Large intestine (tissue), 3 donors: ENCODE data around the gene CYB5RL. TPM values are rescaled to one million over a fixed set of nuclear protein-coding genes. Genes with fewer than 3 reads are reported as not detected.
A peak's percentile ranks its signal among the peaks of the same experiment; 100 is the strongest.
"Not testable (repeated sequence)": the region's sequence is repeated elsewhere in the genome, so short reads cannot be mapped to it uniquely, and the experiment has no call there.

Experiments
- DNase-seq, 2 donors: peaks; one replicate each; pipeline versions ENCODE4 v3.0.0 to v3.0.0-alpha.2; 2013
- H3K27ac ChIP-seq: one replicate; pipeline ENCODE4 v1.5.1; 2013; ENCODE audit warnings: low read length
- H3K27me3 ChIP-seq: 2 replicates; pipeline ENCODE4 v1.6.1; 2013; ENCODE audit warnings: low read length; ENCODE audit not compliant: control insufficient read depth, insufficient read depth
- H3K36me3 ChIP-seq: 2 replicates; pipeline ENCODE4 v1.6.1; 2013; ENCODE audit warnings: low read length; ENCODE audit not compliant: control insufficient read depth, insufficient read depth
- H3K4me1 ChIP-seq: one replicate; pipeline ENCODE4 v1.6.1; 2013; ENCODE audit warnings: low read length; ENCODE audit not compliant: control insufficient read depth, insufficient read depth
- H3K4me3 ChIP-seq: one replicate; pipeline ENCODE4 v1.5.1; 2013; ENCODE audit warnings: low read length
- H3K9me3 ChIP-seq: one replicate; pipeline ENCODE4 v1.6.1; 2013; ENCODE audit warnings: mild to moderate bottlenecking, low read depth, low read length, moderate library complexity; ENCODE audit not compliant: control insufficient read depth
- WGBS: methylation state at CpG from one replicate; pipeline ENCODE4 v1.1.5; 2013; ENCODE audit warnings: low lambda C conversion rate; ENCODE audit not compliant: insufficient coverage; 5-methylcytosine and 5-hydroxymethylcytosine counted together
- polyA plus RNA-seq: library from polyadenylated mRNA; unstranded; fragments of 120-200 nt; gene quantifications from one replicate; pipeline ENCODE4 v1.2.1, GENCODE V29; 2013

Gene CYB5RL
- polyA plus RNA-seq, 1 donor = 8.2 TPM

- no CpG with 5 or more reads among the region's 8 CpGs for WGBS
- Histone ChIP-seq H3K36me3 (peaks cover 2% of the 10 kb centered on the region), H3K27me3 (no peaks in the 10 kb centered on the region), H3K9me3 (no peaks in the 10 kb centered on the region), H3K4me1 (no peaks in the 10 kb centered on the region), H3K4me3 (no peak overlapping the region), H3K27ac (no peak overlapping the region)
- no peak for DNase-seq
These were observed 28.2 kb downstream of the CYB5RL start for GRCh38 chr1:54171606-54172005.

- WGBS = 90% methylated on average over 4 of the region's 8 CpGs
- Histone ChIP-seq H3K9me3 (no peaks in the 10 kb centered on the region), H3K27me3 (no peaks in the 10 kb centered on the region), H3K4me1 (no peaks in the 10 kb centered on the region), H3K27ac (no peak overlapping the region), H3K4me3 (no peak overlapping the region), H3K36me3 (peaks cover 2% of the 10 kb centered on the region)
- DNase-seq = no peak
These were observed 28.8 kb downstream of the CYB5RL start for GRCh38 chr1:54171016-54171415.

GRCh38 chr1:54169068-54169467, 30.8 kb downstream of the CYB5RL start:
- no peak for DNase-seq
- Histone ChIP-seq H3K27me3 (no peaks in the 10 kb centered on the region), H3K9me3 (no peaks in the 10 kb centered on the region), H3K4me1 (peaks cover 12% of the 10 kb centered on the region), H3K27ac (no peak overlapping the region), H3K36me3 (no peaks in the 10 kb centered on the region), H3K4me3 (no peak overlapping the region)
- WGBS = 80% methylated on average over 1 of the region's 3 CpGs

GRCh38 chr1:54168206-54168965, 31.4 kb downstream of the CYB5RL start:
- DNase-seq = no peak
- Histone ChIP-seq H3K27me3 (no peaks in the 10 kb centered on the region), H3K36me3 (no peaks in the 10 kb centered on the region), H3K9me3 (no peaks in the 10 kb centered on the region), H3K4me1 (peaks cover 18% of the 10 kb centered on the region), H3K4me3 (no peak overlapping the region), H3K27ac (no peak overlapping the region)
- no CpG with 5 or more reads among the region's 8 CpGs for WGBS

GRCh38 chr1:54167422-54168139, 32.2 kb downstream of the CYB5RL start:
- 100% methylated on average over 1 of the region's 9 CpGs for WGBS
- peaks cover 25% of the 10 kb centered on the region for H3K4me1 ChIP-seq
- H3K4me3 ChIP-seq = no peak overlapping the region
- no peaks in the 10 kb centered on the region for H3K9me3 ChIP-seq
- H3K27me3 ChIP-seq = no peaks in the 10 kb centered on the region
- DNase-seq = no peak
- no peak overlapping the region for H3K27ac ChIP-seq
- H3K36me3 ChIP-seq = no peaks in the 10 kb centered on the region

GRCh38 chr1:54166357-54166756, 33.5 kb downstream of the CYB5RL start:
- peaks cover 25% of the 10 kb centered on the region for H3K4me1 ChIP-seq
- 93% methylated on average over 3 of the region's 8 CpGs for WGBS
- H3K27me3 ChIP-seq, H3K36me3 ChIP-seq, DNase-seq, H3K9me3 ChIP-seq, H3K4me3 ChIP-seq, H3K27ac ChIP-seq: not testable (repeated sequence)

- no CpG with 5 or more reads among the region's 15 CpGs for WGBS
- Histone ChIP-seq H3K4me3 (no peak overlapping the region), H3K27ac (no peak overlapping the region), H3K27me3 (no peaks in the 10 kb centered on the region), H3K9me3 (no peaks in the 10 kb centered on the region), H3K4me1 (peaks cover 25% of the 10 kb centered on the region), H3K36me3 (no peaks in the 10 kb centered on the region)
- no peak for DNase-seq
These were observed 34.7 kb downstream of the CYB5RL start for GRCh38 chr1:54165146-54165545.

GRCh38 chr1:54163573-54163972, 36.3 kb downstream of the CYB5RL start:
- Histone ChIP-seq H3K36me3 (no peaks in the 10 kb centered on the region), H3K9me3 (no peaks in the 10 kb centered on the region), H3K27ac (no peak overlapping the region), H3K27me3 (no peaks in the 10 kb centered on the region), H3K4me3 (no peak overlapping the region), H3K4me1 (peaks cover 25% of the 10 kb centered on the region)
- peak in 1 of 2 donors; percentile 59 for DNase-seq
- no CpG with 5 or more reads among the region's 5 CpGs for WGBS

- DNase-seq = peak; percentile 28 to 66
- H3K27ac ChIP-seq = no peak overlapping the region
- no peak overlapping the region for H3K4me3 ChIP-seq
- no peaks in the 10 kb centered on the region for H3K36me3 ChIP-seq
- H3K27me3 ChIP-seq = no peaks in the 10 kb centered on the region
- peaks cover 25% of the 10 kb centered on the region for H3K4me1 ChIP-seq
- no CpG with 5 or more reads among the region's 3 CpGs for WGBS
- H3K9me3 ChIP-seq = no peaks in the 10 kb centered on the region
These were observed 36.8 kb downstream of the CYB5RL start for GRCh38 chr1:54163051-54163450.

GRCh38 chr1:54161495-54162168, 38.2 kb downstream of the CYB5RL start:
- 100% methylated on average over 1 of the region's 6 CpGs for WGBS
- Histone ChIP-seq H3K4me1 (peaks cover 28% of the 10 kb centered on the region), H3K27ac (no peak overlapping the region), H3K4me3 (no peak overlapping the region), H3K9me3 (no peaks in the 10 kb centered on the region), H3K36me3 (no peaks in the 10 kb centered on the region), H3K27me3 (no peaks in the 10 kb centered on the region)
- DNase-seq = peak in 1 of 2 donors; percentile 39
